Lung (tissue), 12 donors: ENCODE data around the gene DPP6. TPM values are rescaled to one million over a fixed set of nuclear protein-coding genes. Genes with fewer than 3 reads are reported as not detected.

Experiments used
- ATAC-seq: fragments of 200-7000 bp; cut with Tn5 transposase; one replicate; pipeline ENCODE4 v1.9.1; 2020; ENCODE audit warnings: moderate number of reproducible peaks; ENCODE audit not compliant: insufficient read depth, low FRiP score
- DNase-seq, 3 donors: peaks; one replicate each; pipeline ENCODE4 v3.0.0-alpha.2; 2013 to 2017
- H3K27ac ChIP-seq, 2 donors: one replicate each; pipeline ENCODE4 v1.5.1; 2013; ENCODE audit warnings: mild to moderate bottlenecking in 2 of 2, moderate library complexity in 2 of 2, control low read depth in 1 of 2, inconsistent platforms in 1 of 2, low read depth in 1 of 2, low read length in 1 of 2
- H3K27me3 ChIP-seq, 3 donors: one replicate each; pipeline ENCODE4 v1.5.1; 2013; ENCODE audit warnings: low read length in 2 of 3; ENCODE audit not compliant: control insufficient read depth in 3 of 3, insufficient read depth in 3 of 3
- H3K36me3 ChIP-seq, 4 donors: one replicate each; pipeline ENCODE4 v1.5.1; 2013; ENCODE audit warnings: low read length in 4 of 4, mild to moderate bottlenecking in 1 of 4, moderate library complexity in 1 of 4; ENCODE audit not compliant: control insufficient read depth in 4 of 4, insufficient read depth in 4 of 4
- H3K4me1 ChIP-seq, 5 donors: one replicate each; pipeline ENCODE4 v1.5.1; 2013; ENCODE audit warnings: low read length in 5 of 5, mild to moderate bottlenecking in 2 of 5, moderate library complexity in 1 of 5; ENCODE audit not compliant: control insufficient read depth in 5 of 5, insufficient read depth in 5 of 5
- H3K4me3 ChIP-seq: one replicate; pipeline ENCODE4 v1.5.1; 2013; ENCODE audit warnings: mild to moderate bottlenecking, control low read depth, moderate library complexity
- H3K9ac ChIP-seq, 2 donors: one replicate each; pipeline ENCODE4 v1.5.1; 2013; ENCODE audit warnings: low read length in 2 of 2, control low read depth in 1 of 2; ENCODE audit not compliant: insufficient read depth in 1 of 2
- H3K9me3 ChIP-seq, 4 donors: one replicate each; pipeline ENCODE4 v1.5.1; 2013; ENCODE audit warnings: low read length in 3 of 4, mild to moderate bottlenecking in 1 of 4, moderate library complexity in 1 of 4; ENCODE audit not compliant: control insufficient read depth in 4 of 4, insufficient read depth in 3 of 4
- WGBS, 2 donors: extraction: QIAGEN DNeasy Blood & Tissue Kit; methylation state at CpG; one replicate each; pipeline ENCODE4 v1.1.7; 2013; 5-methylcytosine and 5-hydroxymethylcytosine counted together
- polyA plus RNA-seq, 2 donors: library from polyadenylated mRNA; stranded (reverse); fragments of 200-250 nt; gene quantifications; one replicate each; pipeline ENCODE4 v1.2.1, GENCODE V29; 2013
- total RNA-seq, 2 donors: library from RNA; depleted of rRNA in 1 of 2; stranded (reverse); fragments of >200 nt in 1 of 2; gene quantifications; one replicate each; pipeline ENCODE4 v1.2.1, GENCODE V29; 2014 to 2021
- TF ChIP-seq, protein P1 (sequence below): IDR thresholded peaks from 2 replicates; pipeline ENCODE4 v1.5.1; 2012; ENCODE audit warnings: mild to moderate bottlenecking; ENCODE audit errors: control extremely low read depth, extremely low read depth
- donor health status: control.
- donor health status: control.
- donor health status: Bipolar disorder and iron deficiency.
- donor health status: healthy.
- donor health status: DM: yes; HTN: yes; CAD: no.

DPP6 gene
- total and polyA plus RNA-seq, 4 donors: 0.08 to 1.3 (median 0.75) TPM

DNA sequence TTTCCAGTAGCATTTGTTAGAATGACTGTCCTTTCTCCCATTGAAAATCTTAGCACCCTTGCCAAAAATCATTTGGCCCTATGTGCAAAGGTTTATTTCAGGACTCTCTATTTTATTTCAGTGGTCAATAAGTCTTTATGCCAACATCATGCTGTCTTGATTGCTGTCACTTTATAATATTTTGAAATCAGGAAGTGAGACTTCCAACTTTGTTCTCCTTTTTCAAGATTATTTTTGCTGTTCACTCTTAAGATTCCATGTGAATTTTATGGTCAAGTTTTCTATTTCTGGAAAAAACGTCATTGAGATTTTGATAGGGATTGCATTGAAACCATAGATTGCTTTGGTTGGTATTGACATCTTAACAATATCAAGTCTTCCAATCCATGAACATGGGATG lies 885.6 kb downstream of the DPP6 start:
- TF ChIP-seq, protein P1, sequence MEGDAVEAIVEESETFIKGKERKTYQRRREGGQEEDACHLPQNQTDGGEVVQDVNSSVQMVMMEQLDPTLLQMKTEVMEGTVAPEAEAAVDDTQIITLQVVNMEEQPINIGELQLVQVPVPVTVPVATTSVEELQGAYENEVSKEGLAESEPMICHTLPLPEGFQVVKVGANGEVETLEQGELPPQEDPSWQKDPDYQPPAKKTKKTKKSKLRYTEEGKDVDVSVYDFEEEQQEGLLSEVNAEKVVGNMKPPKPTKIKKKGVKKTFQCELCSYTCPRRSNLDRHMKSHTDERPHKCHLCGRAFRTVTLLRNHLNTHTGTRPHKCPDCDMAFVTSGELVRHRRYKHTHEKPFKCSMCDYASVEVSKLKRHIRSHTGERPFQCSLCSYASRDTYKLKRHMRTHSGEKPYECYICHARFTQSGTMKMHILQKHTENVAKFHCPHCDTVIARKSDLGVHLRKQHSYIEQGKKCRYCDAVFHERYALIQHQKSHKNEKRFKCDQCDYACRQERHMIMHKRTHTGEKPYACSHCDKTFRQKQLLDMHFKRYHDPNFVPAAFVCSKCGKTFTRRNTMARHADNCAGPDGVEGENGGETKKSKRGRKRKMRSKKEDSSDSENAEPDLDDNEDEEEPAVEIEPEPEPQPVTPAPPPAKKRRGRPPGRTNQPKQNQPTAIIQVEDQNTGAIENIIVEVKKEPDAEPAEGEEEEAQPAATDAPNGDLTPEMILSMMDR: no peak
- no peak overlapping the region for H3K4me3 ChIP-seq
- H3K36me3 ChIP-seq: peaks cover 0 to 4% (median under 1%) of the 10 kb centered on the region in 4 donors
- H3K9ac ChIP-seq: no peak overlapping the region
- no peaks in the 10 kb centered on the region for H3K27me3 ChIP-seq
- DNase-seq (no peak), ATAC-seq (no peak)
- peaks cover 0 to 6% (median 2%) of the 10 kb centered on the region in 4 donors for H3K9me3 ChIP-seq
- WGBS, 2 donors: 59 to 71% methylated on average over 1 of the region's 1 CpG
- no peaks in the 10 kb centered on the region for H3K4me1 ChIP-seq
- H3K27ac ChIP-seq: no peak overlapping the region

DNA sequence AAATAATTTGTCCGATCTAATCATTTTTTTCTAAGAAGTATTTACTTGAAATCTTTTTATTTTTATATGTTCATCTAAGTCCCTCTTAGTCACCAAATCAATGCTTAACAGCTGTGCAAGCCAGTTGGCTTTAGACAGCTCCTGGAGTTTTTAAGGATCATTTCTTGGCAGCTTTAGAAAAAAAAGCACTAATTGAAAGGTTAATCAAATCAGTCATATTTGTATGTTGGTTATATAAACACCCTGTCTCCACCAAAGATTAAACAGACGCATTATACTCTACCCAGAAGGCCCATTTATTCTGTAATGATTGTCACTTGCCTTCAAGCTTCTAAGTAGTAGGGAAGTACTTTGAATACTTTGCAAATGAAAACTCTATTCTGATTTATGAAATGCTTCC lies 890.5 kb downstream of the DPP6 start:
- ATAC-seq (no peak), DNase-seq (no peak)
- Histone ChIP-seq H3K9me3 (no peaks in the 10 kb centered on the region), H3K4me1 (no peaks in the 10 kb centered on the region), H3K27ac (no peak overlapping the region), H3K9ac (no peak overlapping the region), H3K27me3 (no peaks in the 10 kb centered on the region), H3K4me3 (no peak overlapping the region), H3K36me3 (peaks cover 14 to 18% (median 16%) of the 10 kb centered on the region in 4 donors)
- WGBS, 2 donors: 81 to 93% methylated on average over 2 of the region's 2 CpGs
- TF ChIP-seq, protein P1: no peak
